Tibial artery (tissue), 4 donors: ENCODE measurements around the gene PTPN11.

Source experiments
- DNase-seq, 2 donors: peaks; one replicate each; pipeline ENCODE4 v3.0.0-alpha.2; 2019
- H3K27ac ChIP-seq, 2 donors: fragments of 200-600 bp; sonication (generic) in 1 of 2; 1 replicate in 1 of 2; 2 replicates in 1 of 2; pipeline ENCODE4 v1.5.1; 2018 to 2019; ENCODE audit warnings: mild to moderate bottlenecking in 1 of 2
- H3K27me3 ChIP-seq, 2 donors: fragments of 200-600 bp; sonication (generic) in 1 of 2; one replicate each; pipeline versions ENCODE4 v1.5.1 to v1.6.0; 2016 to 2019
- H3K36me3 ChIP-seq, 3 donors: fragments of 200-600 bp; sonication (generic) in 2 of 3; one replicate each; pipeline ENCODE4 v1.5.1; 2016 to 2019; ENCODE audit warnings: mild to moderate bottlenecking in 2 of 3
- H3K4me1 ChIP-seq, 4 donors: fragments of 200-600 bp; sonication (generic) in 2 of 4; 1 replicate in 3 of 4; 2 replicates in 1 of 4; pipeline ENCODE4 v1.5.1; 2016 to 2019
- H3K4me3 ChIP-seq, 2 donors: fragments of 200-600 bp; sonication (generic) in 1 of 2; 1 replicate in 1 of 2; 2 replicates in 1 of 2; pipeline ENCODE4 v1.5.1; 2018 to 2019; ENCODE audit warnings: mild to moderate bottlenecking in 2 of 2
- H3K9me3 ChIP-seq, 3 donors: fragments of 200-600 bp; sonication (generic) in 1 of 3; one replicate each; pipeline ENCODE4 v1.5.1; 2016 to 2019
- CTCF ChIP-seq, 2 experiments: fragments of 200-600 bp in 1 of 2; fragments of 450-650 bp in 1 of 2; IDR thresholded peaks; one replicate each; pipeline ENCODE4 v1.5.1; 2017 to 2019; ENCODE audit warnings: antibody characterized with exemption in 2 of 2, mild to moderate bottlenecking in 1 of 2, moderate library complexity in 1 of 2
- intact Hi-C: fragments of 100-400 bp; cut with DNase I; formaldehyde crosslinking; loops from one replicate; pipeline ENCODE4 v1.15.0; 2023; ENCODE audit warnings: low total_unique reads

PTPN11 gene

DNA sequence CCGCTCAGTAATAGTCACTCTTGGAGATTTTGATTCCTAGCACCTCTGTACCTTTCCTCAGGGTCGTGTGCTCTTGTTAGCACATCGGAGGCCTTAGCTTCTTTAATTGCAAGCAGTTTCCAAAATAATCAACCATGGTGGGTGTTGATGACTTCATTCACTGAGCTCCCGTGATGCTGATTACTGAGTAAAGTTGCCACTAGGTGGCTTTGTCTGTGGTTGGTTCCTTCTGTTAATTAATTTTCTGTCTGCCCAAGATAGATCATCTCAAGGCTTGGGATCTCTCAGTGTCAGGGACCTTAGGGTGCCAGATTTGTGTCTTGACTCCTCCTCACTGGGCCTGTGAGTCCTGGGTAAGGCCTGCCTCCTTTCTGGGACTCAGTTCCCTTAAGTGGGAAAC, 54.3 kb downstream of the PTPN11 start:
- H3K4me1 ChIP-seq, result no peaks in the 10 kb centered on the region
- no peaks in the 10 kb centered on the region for H3K27me3 ChIP-seq
- no peak overlapping the region for H3K27ac ChIP-seq
- TF ChIP-seq CTCF (IDR thresholded peaks at IDR 0.05), result no peak
- H3K36me3 ChIP-seq, result peaks cover 46 to 83% (median 60%) of the 10 kb centered on the region in 3 donors
- no peak for DNase-seq
- no peaks in the 10 kb centered on the region for H3K9me3 ChIP-seq
- intact Hi-C loops, result no loop called here
- no peak overlapping the region for H3K4me3 ChIP-seq

GRCh38 chr12:112479413-112479812, 60.7 kb downstream of the PTPN11 start:
- Histone ChIP-seq H3K27ac (no peak overlapping the region), H3K9me3 (no peaks in the 10 kb centered on the region), H3K36me3 (peaks cover 80 to 94% (median 92%) of the 10 kb centered on the region in 3 donors), H3K4me3 (no peak overlapping the region), H3K27me3 (no peaks in the 10 kb centered on the region), H3K4me1 (no peaks in the 10 kb centered on the region)
- intact Hi-C loops, result no loop called here
- no peak for TF ChIP-seq CTCF (IDR thresholded peaks at IDR 0.05)
- no peak for DNase-seq

- Histone ChIP-seq H3K36me3 (peaks cover 67 to 89% (median 82%) of the 10 kb centered on the region in 3 donors), H3K4me1 (no peaks in the 10 kb centered on the region), H3K9me3 (no peaks in the 10 kb centered on the region)
These were observed 62.2 kb downstream of the PTPN11 start for GRCh38 chr12:112480931-112481330.

DNA sequence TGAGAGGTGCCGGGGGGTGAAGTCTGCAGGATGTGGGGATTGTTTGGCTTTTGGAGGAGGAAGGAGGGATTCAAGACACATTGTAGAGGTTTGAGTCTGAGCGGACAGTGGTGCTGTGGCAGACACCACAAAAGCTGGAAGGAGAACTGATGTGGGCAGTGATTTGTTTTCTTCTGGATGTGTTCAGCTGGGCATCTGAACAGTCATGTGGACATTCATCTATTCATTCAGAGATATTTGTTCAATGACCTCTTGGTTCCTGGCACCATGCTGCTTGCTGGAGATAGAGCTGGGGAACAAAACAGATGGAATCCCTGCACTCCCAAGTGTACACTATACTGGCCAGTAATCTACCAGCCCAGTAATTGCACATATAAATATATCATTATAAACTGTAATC, 64.0 kb downstream of the PTPN11 start:
- intact Hi-C loops, result no loop called here
- Histone ChIP-seq H3K4me1 (peaks cover 0 to 1% (median under 1%) of the 10 kb centered on the region in 4 donors), H3K36me3 (peaks cover 57 to 89% (median 81%) of the 10 kb centered on the region in 3 donors), H3K4me3 (no peak overlapping the region), H3K27ac (no peak overlapping the region), H3K9me3 (no peaks in the 10 kb centered on the region), H3K27me3 (no peaks in the 10 kb centered on the region)
- no peak for DNase-seq
- TF ChIP-seq CTCF (IDR thresholded peaks at IDR 0.05), result no peak

More at GRCh38 chr12:112480931-112481330, 62.2 kb downstream of the PTPN11 start:
- H3K4me3 ChIP-seq, result no peak overlapping the region
- no peak overlapping the region for H3K27ac ChIP-seq
- intact Hi-C loops, result no loop called here
- DNase-seq, result no peak
- no peaks in the 10 kb centered on the region for H3K27me3 ChIP-seq
- no peak for TF ChIP-seq CTCF (IDR thresholded peaks at IDR 0.05)

DNA sequence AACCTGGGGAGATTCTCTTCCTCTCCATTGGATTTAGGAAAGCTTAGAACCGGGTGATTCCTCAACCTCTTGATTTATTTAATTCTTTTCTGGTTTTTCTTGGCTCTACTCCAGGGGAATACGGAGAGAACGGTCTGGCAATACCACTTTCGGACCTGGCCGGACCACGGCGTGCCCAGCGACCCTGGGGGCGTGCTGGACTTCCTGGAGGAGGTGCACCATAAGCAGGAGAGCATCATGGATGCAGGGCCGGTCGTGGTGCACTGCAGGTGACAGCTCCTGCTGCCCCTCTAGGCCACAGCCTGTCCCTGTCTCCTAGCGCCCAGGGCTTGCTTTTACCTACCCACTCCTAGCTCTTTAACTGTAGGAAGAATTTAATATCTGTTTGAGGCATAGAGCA, 67.6 kb downstream of the PTPN11 start:
- intact Hi-C loops, result no loop called here
- H3K4me3 ChIP-seq, result no peak overlapping the region
- H3K4me1 ChIP-seq, result peaks cover 0 to 13% (median 2%) of the 10 kb centered on the region in 4 donors
- no peak for TF ChIP-seq CTCF (IDR thresholded peaks at IDR 0.05)
- H3K27ac ChIP-seq, result no peak overlapping the region
- peaks cover 37 to 88% (median 73%) of the 10 kb centered on the region in 3 donors for H3K36me3 ChIP-seq
- DNase-seq, result no peak
- H3K9me3 ChIP-seq, result no peaks in the 10 kb centered on the region
- no peaks in the 10 kb centered on the region for H3K27me3 ChIP-seq
